Glutamatergic neuron (in vitro differentiated cells): ENCODE results near the gene CTRB2. TPM values are rescaled to one million over a fixed set of nuclear protein-coding genes. Genes with fewer than 3 reads are reported as not detected.
"Not testable (repeated sequence)": the region's sequence is repeated elsewhere in the genome, so short reads cannot be mapped to it uniquely, and the experiment has no call there.

Experiments
- DNase-seq: peaks from one replicate; pipeline ENCODE4 v3.0.0; 2022
- H3K27ac Mint-ChIP-seq: one replicate; pipeline ENCODE4 v1.8.0; 2020; ENCODE audit warnings: mild to moderate bottlenecking, mixed read lengths, inconsistent platforms; ENCODE audit not compliant: unreplicated experiment
- H3K27me3 Mint-ChIP-seq: one replicate; pipeline ENCODE4 v1.8.0; 2020; ENCODE audit warnings: mild to moderate bottlenecking, moderate library complexity, mixed read lengths, inconsistent platforms; ENCODE audit not compliant: unreplicated experiment
- H3K36me3 Mint-ChIP-seq: one replicate; pipeline ENCODE4 v1.8.0; 2020; ENCODE audit warnings: mild to moderate bottlenecking, mixed read lengths, inconsistent platforms; ENCODE audit not compliant: unreplicated experiment
- H3K4me1 Mint-ChIP-seq: one replicate; pipeline ENCODE4 v1.8.0; 2020; ENCODE audit warnings: mild to moderate bottlenecking, low read depth, mixed read lengths, inconsistent platforms; ENCODE audit not compliant: unreplicated experiment
- H3K4me3 Mint-ChIP-seq: one replicate; pipeline ENCODE4 v1.8.0; 2020; ENCODE audit warnings: mild to moderate bottlenecking, mixed read lengths, inconsistent platforms; ENCODE audit not compliant: unreplicated experiment
- H3K9me3 Mint-ChIP-seq: one replicate; pipeline ENCODE4 v1.8.0; 2020; ENCODE audit warnings: mild to moderate bottlenecking, moderate library complexity, mixed read lengths, inconsistent platforms; ENCODE audit not compliant: unreplicated experiment
- CTCF ChIP-seq: fragments of 200-600 bp; sonication (generic); IDR thresholded peaks from one replicate; pipeline ENCODE4 v1.5.0; 2021; ENCODE audit not compliant: partially characterized antibody, unreplicated experiment
- total RNA-seq: library from RNA; stranded (reverse); fragmentation: NEBNext Ultra II Directional; extraction: Animal tissue kit (Norgen Biotek cat#: 25700); gene quantifications from one replicate; pipeline ENCODE4 v1.2.1, GENCODE V29; 2021; ENCODE audit not compliant: unreplicated experiment

CTRB2 gene
- total RNA-seq, 1 donor from 2014 or later = not detected

GRCh38 chr16:75244844-75245758 lies 38.1 kb upstream of the CTRB2 start:
- Mint-ChIP-seq H3K9me3 (peaks cover 28% of the 10 kb centered on the region), H3K4me1 (peaks cover 50% of the 10 kb centered on the region), H3K27me3 (peaks cover 29% of the 10 kb centered on the region), H3K27ac (peak overlapping the region; percentile 74), H3K36me3 (no peaks in the 10 kb centered on the region), H3K4me3 (peak overlapping the region; percentile 60)
- no peak for TF ChIP-seq CTCF
- DNase-seq = no peak

- H3K27me3 Mint-ChIP-seq = peaks cover 29% of the 10 kb centered on the region
- H3K9me3 Mint-ChIP-seq = peaks cover 30% of the 10 kb centered on the region
- H3K27ac Mint-ChIP-seq = peak overlapping the region; percentile 90
- peak overlapping the region; percentile 60 for H3K4me3 Mint-ChIP-seq
- no peak for TF ChIP-seq CTCF
- peaks cover 50% of the 10 kb centered on the region for H3K4me1 Mint-ChIP-seq
- no peak for DNase-seq
- no peaks in the 10 kb centered on the region for H3K36me3 Mint-ChIP-seq
Measured at GRCh38 chr16:75244225-75244809, 37.4 kb upstream of the CTRB2 start.

- Mint-ChIP-seq H3K27ac (peak overlapping the region; percentile 90), H3K4me1 (peaks cover 54% of the 10 kb centered on the region), H3K27me3 (peaks cover 31% of the 10 kb centered on the region), H3K36me3 (no peaks in the 10 kb centered on the region), H3K9me3 (peaks cover 32% of the 10 kb centered on the region), H3K4me3 (peak overlapping the region; percentile 55)
- TF ChIP-seq CTCF = no peak
- DNase-seq = no peak
Measured at GRCh38 chr16:75243667-75244224, 36.8 kb upstream of the CTRB2 start.

GRCh38 chr16:75242436-75243078 lies 35.6 kb upstream of the CTRB2 start:
- H3K4me1 Mint-ChIP-seq = peaks cover 45% of the 10 kb centered on the region
- peak overlapping the region; percentile 84 for H3K27ac Mint-ChIP-seq

GRCh38 chr16:75241955-75242354 lies 35.0 kb upstream of the CTRB2 start:
- H3K36me3 Mint-ChIP-seq = no peaks in the 10 kb centered on the region
- no peak overlapping the region for H3K4me3 Mint-ChIP-seq
- H3K4me1 Mint-ChIP-seq = peaks cover 43% of the 10 kb centered on the region
- H3K9me3 Mint-ChIP-seq = peaks cover 26% of the 10 kb centered on the region
- peaks cover 21% of the 10 kb centered on the region for H3K27me3 Mint-ChIP-seq
- peak overlapping the region; percentile 59 for H3K27ac Mint-ChIP-seq
- TF ChIP-seq CTCF = no peak
- no peak for DNase-seq

More at GRCh38 chr16:75242436-75243078, 35.6 kb upstream of the CTRB2 start:
- not testable (repeated sequence) for H3K4me3 Mint-ChIP-seq, H3K36me3 Mint-ChIP-seq, DNase-seq
- Mint-ChIP-seq H3K9me3 (peaks cover 26% of the 10 kb centered on the region), H3K27me3 (peaks cover 23% of the 10 kb centered on the region)
